GM19035 (cell line): ENCODE data around the gene GABRD.

ENCODE experiments used
- ATAC-seq: cut with Tn5 transposase; IDR thresholded peaks from one replicate; pipeline ENCODE4 v1.9.1; 2021; ENCODE audit not compliant: unreplicated experiment

The GABRD gene

DNA sequence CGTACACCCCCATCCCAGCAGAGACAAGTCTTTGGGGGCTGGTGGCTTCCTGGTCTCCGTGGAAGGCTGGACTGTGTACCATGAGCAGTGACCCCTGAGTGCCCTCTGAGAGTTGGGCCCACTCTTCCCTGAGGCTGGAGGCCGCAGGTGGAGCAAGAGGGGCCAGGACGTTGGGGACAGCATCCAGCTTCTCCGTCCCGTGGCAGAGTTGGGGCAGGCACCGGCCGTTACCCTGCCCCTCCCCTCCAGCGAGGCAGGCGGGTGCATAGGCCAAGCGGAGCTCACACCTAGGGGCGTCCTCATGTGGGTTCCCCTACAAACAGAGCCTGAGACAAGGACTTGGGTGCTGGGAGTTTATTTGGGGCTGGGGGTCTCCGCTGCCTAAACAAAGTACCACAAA, 14.0 kb downstream of the GABRD start:
- ATAC-seq, result no peak

DNA sequence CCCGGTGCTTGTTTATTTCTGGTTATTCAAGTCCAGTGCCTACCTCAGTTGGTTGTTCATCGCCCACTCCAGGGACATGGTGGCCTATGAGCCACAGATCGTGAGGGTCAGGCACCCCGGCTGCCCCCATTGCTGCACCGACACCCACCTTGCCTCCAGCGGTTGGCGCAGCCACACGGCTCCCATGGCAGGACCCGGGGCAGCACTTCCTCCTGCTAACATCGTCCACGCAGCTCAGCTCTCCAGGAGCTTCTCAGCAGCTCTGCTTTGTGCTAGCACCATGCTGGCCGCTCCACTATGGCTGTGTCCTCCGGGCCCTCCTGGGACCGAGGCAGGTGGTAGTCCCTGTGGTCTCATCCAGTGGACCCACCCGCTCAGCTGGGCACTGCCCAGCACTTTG, 17.1 kb downstream of the GABRD start:
- ATAC-seq, result no peak

GRCh38 chr1:2037314-2037979, 18.3 kb downstream of the GABRD start:
- ATAC-seq, result no peak

DNA sequence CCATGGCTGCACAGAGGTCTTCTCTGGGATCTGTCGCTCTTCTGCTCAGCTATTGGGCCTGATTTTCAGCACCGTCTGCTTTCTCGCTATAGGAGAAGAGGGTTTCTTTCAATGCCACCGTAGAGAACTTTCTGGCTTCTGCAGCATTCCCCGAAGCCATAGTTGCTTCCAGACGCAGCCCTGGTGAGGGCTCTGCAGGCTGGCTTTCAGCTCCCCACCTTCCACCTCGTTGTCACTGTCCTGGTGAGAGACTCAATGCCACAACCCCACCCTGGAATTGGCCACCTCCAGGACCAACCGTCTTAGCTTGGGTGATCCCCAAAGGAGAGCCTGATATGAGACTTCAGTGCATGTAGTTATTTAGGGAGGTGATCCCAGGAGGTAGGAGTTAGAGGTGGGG, 19.1 kb downstream of the GABRD start:
- ATAC-seq, result no peak

- ATAC-seq, result no peak
Observed at GRCh38 chr1:2039251-2039650, 20.1 kb downstream of the GABRD start.

DNA sequence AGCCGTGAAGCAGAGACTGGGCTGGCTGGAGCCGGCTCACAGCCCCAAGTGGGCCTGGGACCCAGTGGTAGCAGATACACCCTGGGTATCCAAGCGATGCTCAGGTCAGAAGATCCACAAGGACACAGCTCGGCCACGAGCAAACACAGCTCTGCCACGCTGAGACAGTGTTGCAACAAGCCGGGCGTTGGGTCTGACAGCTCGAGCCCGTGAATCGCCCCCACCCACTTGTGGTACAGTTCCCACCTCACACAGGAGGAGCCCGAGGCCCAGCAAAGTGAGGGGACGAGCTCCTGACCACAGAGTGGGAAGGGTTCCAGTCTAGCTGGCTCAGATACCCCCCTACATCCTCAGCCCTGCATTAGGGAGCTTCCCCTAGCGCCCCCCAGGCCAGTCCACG, 22.2 kb downstream of the GABRD start:
- ATAC-seq, result no peak

- no peak for ATAC-seq
Observed at GRCh38 chr1:2041887-2042286, 22.7 kb downstream of the GABRD start.

DNA sequence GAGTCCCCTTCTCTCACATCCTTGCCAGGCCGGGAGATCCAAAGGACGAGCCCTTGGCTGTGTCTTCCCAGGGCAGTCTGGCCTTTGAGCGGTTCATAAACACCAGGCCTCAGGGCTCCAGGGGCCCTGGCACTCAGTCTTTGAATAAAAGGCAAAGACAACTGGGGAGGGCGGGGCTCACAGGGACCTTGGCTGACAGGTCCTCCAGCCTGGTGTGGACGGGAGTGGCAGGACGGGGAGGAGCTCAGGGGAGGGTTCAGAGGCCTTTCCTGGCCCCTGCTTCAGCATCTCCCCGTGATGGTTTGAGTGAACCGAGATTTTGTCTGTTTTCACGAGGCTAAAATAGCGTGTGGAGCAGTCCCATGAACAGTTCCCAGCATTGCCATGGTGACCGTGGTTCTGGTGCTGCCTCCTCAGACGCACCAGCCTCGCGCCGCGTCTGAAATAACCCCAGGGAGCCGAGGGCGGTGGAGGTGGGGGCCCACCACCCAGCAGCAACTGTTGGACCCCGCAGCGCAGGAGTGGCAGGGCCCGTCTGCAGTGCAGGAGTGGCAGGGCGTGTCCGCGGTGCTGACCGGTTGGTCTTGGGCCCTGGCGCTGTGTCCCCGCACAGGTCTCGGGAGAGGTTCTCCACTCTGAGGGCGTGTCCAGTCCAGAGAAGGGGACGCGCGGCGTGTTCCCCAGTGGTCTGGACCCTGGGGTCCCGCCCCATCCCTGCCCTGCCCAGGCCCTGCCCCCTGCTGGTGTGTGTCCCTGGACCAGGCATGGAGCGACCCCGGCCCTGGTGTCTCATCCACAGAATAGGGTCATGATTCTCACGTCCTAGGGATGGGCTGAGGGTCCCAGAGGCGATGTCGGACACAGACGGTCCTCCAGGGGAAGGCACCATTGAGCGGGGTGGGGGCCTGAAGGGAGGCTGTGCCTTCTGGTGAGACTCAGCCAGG, 24.0 kb downstream of the GABRD start:
- ATAC-seq, result no peak

- ATAC-seq, result no peak
Observed at GRCh38 chr1:2043886-2044285, 24.7 kb downstream of the GABRD start.

- ATAC-seq, result no peak
Observed at GRCh38 chr1:2044510-2045319, 25.6 kb downstream of the GABRD start.

- ATAC-seq, result no peak
Observed at GRCh38 chr1:2045468-2046173, 26.5 kb downstream of the GABRD start.

DNA sequence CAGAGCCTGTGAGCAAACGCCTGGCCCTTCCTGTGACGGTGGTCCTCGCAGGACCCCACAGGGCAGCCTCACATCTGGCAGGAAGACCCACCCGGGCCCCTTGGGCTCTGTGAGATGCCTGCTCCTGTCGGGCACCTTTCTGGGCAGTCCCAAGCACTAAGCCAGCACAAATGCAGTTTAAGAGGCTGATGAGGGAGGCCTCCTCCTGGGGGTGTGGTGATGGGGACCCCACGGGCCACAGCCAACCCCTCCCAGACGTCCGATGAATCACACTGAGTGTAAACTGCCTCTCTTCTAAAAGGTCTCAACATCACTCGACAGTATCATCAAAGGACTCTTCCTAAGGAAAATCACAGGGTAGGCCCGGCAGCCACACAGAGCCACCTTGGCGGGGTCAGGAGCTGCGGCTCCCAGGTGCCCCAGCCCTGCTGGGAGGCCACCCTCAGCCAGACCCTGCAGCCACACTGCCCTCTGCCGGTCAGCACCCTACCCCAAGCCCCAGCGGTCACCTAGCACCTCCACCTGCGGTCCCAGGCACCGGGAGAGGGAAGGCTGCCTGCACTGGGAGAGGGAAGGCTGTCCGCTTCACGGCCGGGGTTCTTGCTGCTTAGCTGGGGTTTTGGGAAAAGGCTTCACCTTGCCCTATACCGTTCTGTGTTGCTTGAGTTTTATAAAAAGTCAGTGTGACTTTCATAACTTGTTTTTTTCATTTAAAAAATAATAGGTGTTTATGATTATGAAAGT, 27.2 kb downstream of the GABRD start:
- no peak for ATAC-seq

DNA sequence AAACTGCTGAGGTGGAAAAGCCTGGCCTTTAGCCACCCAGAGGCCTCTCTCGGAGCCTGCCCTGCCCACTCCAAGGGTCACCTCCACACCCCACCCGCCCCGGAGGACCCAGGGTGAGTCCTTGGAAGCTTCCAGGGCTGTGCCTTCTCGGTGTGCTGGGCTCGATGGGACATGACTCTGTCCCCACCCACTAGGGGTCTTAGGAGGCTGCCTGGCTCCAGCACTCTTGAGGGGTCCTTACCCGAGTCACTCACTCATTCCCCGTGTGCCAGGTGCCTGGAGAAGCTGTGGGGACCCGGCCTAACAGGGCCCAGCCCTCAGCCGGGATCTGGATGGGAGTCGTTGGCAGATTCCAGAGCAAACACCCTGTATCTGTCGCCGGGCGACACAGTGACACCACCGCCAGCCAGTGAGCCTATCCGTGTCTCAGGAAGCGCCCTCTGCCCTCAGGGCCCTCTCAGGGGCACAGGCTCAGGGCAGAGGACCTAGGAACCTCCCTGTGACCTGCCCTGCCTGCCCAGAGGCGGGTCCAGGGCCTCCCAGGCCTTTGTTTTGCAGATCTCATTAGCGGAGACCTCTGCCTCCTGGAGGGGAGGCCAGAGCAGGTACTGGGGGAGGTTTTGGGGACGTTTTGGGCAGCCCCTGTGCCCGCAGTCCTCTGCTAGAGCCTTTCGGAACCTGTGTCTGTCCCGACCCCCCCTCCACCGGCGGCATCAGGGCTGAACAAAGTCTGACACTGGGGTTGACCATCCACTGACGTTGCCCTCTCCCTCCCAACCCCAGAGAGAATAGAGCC, 28.0 kb downstream of the GABRD start:
- no peak for ATAC-seq

- ATAC-seq, result no peak
Observed at GRCh38 chr1:2047749-2048729, 28.9 kb downstream of the GABRD start.

- no peak for ATAC-seq
Observed at GRCh38 chr1:2049225-2049717, 30.1 kb downstream of the GABRD start.

- no peak for ATAC-seq
Observed at GRCh38 chr1:2049718-2050431, 30.7 kb downstream of the GABRD start, which contains the start of gene PRKCZ. Gene PRKCZ (plus strand): TSS chr1:2050411. CDS start chr1:2050631, 220 bp downstream.

GRCh38 chr1:2050461-2050792, 31.3 kb downstream of the GABRD start:
- ATAC-seq, result no peak
